Fibroblast of lung (primary cell): Measurements from ENCODE around the gene TBC1D14.

Experiments used
- EZH2 ChIP-seq: IDR thresholded peaks from 2 replicates; pipeline ENCODE4 v1.5.1; 2012; ENCODE audit warnings: low read length, control low read depth, mild to moderate bottlenecking; ENCODE audit errors: missing control alignments
- TF ChIP-seq, protein P1 (sequence below), 2 donors: IDR thresholded peaks in 1 of 2; conservative IDR thresholded peaks in 1 of 2; 1 replicate in 1 of 2; 2 replicates in 1 of 2; pipeline ENCODE4 v1.5.1; 2011 to 2012; ENCODE audit warnings: low read length in 2 of 2, control low read depth in 1 of 2, inconsistent platforms in 1 of 2, low read depth in 1 of 2, mild to moderate bottlenecking in 1 of 2

DNA sequence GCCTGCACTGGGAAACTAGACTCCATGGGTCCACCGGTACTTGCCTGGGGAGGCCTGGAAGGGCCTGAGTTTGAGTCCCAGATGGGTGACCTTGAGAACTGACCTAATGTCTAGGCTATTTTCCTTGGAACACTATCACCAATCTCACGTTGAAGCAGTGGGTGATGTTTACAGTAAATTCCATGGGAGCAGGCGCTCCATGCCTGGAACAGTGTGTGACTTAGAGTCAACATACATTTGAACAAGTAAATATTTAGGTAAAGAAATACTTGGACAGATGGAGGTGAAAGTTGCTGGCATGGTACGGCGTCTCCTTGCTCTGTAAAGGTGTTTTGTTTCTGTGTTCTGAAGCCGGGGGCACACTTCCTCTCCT is 47.5 kb downstream of the TBC1D14 start:
- TF ChIP-seq, protein P1, sequence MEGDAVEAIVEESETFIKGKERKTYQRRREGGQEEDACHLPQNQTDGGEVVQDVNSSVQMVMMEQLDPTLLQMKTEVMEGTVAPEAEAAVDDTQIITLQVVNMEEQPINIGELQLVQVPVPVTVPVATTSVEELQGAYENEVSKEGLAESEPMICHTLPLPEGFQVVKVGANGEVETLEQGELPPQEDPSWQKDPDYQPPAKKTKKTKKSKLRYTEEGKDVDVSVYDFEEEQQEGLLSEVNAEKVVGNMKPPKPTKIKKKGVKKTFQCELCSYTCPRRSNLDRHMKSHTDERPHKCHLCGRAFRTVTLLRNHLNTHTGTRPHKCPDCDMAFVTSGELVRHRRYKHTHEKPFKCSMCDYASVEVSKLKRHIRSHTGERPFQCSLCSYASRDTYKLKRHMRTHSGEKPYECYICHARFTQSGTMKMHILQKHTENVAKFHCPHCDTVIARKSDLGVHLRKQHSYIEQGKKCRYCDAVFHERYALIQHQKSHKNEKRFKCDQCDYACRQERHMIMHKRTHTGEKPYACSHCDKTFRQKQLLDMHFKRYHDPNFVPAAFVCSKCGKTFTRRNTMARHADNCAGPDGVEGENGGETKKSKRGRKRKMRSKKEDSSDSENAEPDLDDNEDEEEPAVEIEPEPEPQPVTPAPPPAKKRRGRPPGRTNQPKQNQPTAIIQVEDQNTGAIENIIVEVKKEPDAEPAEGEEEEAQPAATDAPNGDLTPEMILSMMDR (conservative IDR thresholded peaks at IDR 0.05 in 1 of 2, IDR thresholded peaks at IDR 0.05 in 1 of 2; ENCODE audit: low read depth in 1 of 2, low read length in 2 of 2): no peak
- TF ChIP-seq EZH2: no peak
